Measurements from ENCODE around the gene TBKBP1. TPM values are rescaled to one million over a fixed set of nuclear protein-coding genes. Genes with fewer than 3 reads are reported as not detected.

Gene TBKBP1
- total RNA-seq, 1 donor from 2014 or later, result 3.0 TPM

DNA sequence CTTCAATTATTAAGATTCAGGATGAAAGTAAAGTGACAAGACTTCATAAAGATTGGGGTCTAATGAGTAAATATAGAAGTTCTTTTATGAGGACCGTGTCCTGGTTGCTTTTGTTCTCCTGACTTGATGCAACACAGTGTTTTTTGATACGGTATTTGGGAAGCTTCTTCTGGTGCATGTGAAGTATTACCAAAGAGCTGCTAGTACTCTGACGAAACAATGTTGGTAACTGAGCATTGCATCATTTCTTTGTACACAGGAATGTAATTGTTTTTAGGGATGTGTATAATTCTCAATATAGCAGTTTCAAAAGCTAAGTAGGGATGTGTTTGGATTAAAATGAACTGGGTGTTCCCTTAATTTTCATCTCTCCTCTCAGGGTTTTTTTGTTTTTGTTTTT is 28.3 kb upstream of the TBKBP1 start:
- Histone ChIP-seq H3K4me2 (no peak overlapping the region), H3K79me2 (ENCODE audit: low read depth) (peaks cover 51% of the 10 kb centered on the region), H3K36me3 (peaks cover 55% of the 10 kb centered on the region), H3K9me3 (ENCODE audit: low read depth) (no peaks in the 10 kb centered on the region), H3F3A (ENCODE audit: low read depth) (peaks cover 82% of the 10 kb centered on the region), H3K27ac (peak overlapping the region; percentile 36), H2AFZ (replicated peaks) (no peak overlapping the region), H3K9ac (no peak overlapping the region), H3K4me1 (peaks cover 15% of the 10 kb centered on the region), H3K4me3 (no peak overlapping the region), H4K20me1 (ENCODE audit: low read depth) (peaks cover 82% of the 10 kb centered on the region), H3K27me3 (no peaks in the 10 kb centered on the region)
- no peak overlapping the region for H3K27ac Mint-ChIP-seq
- DNase-seq (ENCODE audit: low spot score), result no peak
- no peaks in the 10 kb centered on the region for H3K9me3 Mint-ChIP-seq
- no peaks in the 10 kb centered on the region for H3K27me3 Mint-ChIP-seq (ENCODE audit: insufficient read depth, low read depth)
- H3K4me3 Mint-ChIP-seq, result no peak overlapping the region
- TF ChIP-seq, protein P1, sequence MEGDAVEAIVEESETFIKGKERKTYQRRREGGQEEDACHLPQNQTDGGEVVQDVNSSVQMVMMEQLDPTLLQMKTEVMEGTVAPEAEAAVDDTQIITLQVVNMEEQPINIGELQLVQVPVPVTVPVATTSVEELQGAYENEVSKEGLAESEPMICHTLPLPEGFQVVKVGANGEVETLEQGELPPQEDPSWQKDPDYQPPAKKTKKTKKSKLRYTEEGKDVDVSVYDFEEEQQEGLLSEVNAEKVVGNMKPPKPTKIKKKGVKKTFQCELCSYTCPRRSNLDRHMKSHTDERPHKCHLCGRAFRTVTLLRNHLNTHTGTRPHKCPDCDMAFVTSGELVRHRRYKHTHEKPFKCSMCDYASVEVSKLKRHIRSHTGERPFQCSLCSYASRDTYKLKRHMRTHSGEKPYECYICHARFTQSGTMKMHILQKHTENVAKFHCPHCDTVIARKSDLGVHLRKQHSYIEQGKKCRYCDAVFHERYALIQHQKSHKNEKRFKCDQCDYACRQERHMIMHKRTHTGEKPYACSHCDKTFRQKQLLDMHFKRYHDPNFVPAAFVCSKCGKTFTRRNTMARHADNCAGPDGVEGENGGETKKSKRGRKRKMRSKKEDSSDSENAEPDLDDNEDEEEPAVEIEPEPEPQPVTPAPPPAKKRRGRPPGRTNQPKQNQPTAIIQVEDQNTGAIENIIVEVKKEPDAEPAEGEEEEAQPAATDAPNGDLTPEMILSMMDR (IDR thresholded peaks at IDR 0.05), result no peak
- TF ChIP-seq EZH2 (IDR thresholded peaks at IDR 0.05) (no peak), EZH2phosphoT487 (IDR thresholded peaks at IDR 0.05) (no peak)
- peaks cover 33% of the 10 kb centered on the region for H3K36me3 Mint-ChIP-seq
- H3K4me1 Mint-ChIP-seq, result peaks cover 3% of the 10 kb centered on the region

DNA sequence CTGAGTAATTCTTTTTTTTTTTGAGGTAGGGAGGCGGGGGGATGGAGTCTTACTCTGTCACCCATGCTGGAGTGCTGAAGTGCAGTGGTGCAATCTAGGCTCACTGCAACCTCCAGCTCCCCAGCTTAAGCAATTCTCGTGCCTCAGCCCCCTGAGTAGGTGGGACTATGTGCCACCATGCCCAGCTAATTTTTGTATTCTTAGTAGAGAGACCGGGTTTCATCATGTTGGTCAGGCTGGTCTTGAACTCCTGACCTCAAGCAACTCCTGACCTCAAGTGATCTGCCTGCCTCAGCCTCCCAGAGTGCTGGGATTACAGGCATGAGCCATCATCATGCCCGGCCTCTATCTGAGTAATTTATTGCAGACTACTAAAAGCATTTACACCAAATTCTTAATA is 24.9 kb upstream of the TBKBP1 start:
- H2AFZ ChIP-seq (replicated peaks), result no peak overlapping the region
- Mint-ChIP-seq H3K4me3 (no peak overlapping the region), H3K36me3 (peaks cover 51% of the 10 kb centered on the region), H3K4me1 (peaks cover 3% of the 10 kb centered on the region), H3K27me3 (ENCODE audit: insufficient read depth, low read depth) (no peaks in the 10 kb centered on the region), H3K9me3 (no peaks in the 10 kb centered on the region), H3K27ac (no peak overlapping the region)
- H3K4me1 ChIP-seq, result peaks cover 13% of the 10 kb centered on the region
- H3K36me3 ChIP-seq, result peaks cover 78% of the 10 kb centered on the region
- no peak overlapping the region for H3K9ac ChIP-seq
- H3F3A ChIP-seq (ENCODE audit: low read depth), result peaks cover 79% of the 10 kb centered on the region
- H3K27ac ChIP-seq, result peak overlapping the region; percentile 22
- DNase-seq (ENCODE audit: low spot score), result no peak
- no peaks in the 10 kb centered on the region for H3K27me3 ChIP-seq
- H3K9me3 ChIP-seq (ENCODE audit: low read depth), result no peaks in the 10 kb centered on the region
- no peak for TF ChIP-seq EZH2 (IDR thresholded peaks at IDR 0.05)
- TF ChIP-seq, protein P1 (IDR thresholded peaks at IDR 0.05), result no peak
- no peak for TF ChIP-seq EZH2phosphoT487 (IDR thresholded peaks at IDR 0.05)
- peaks cover 59% of the 10 kb centered on the region for H4K20me1 ChIP-seq (ENCODE audit: low read depth)
- peaks cover 55% of the 10 kb centered on the region for H3K79me2 ChIP-seq (ENCODE audit: low read depth)
- no peak overlapping the region for H3K4me2 ChIP-seq
- no peak overlapping the region for H3K4me3 ChIP-seq

DNA sequence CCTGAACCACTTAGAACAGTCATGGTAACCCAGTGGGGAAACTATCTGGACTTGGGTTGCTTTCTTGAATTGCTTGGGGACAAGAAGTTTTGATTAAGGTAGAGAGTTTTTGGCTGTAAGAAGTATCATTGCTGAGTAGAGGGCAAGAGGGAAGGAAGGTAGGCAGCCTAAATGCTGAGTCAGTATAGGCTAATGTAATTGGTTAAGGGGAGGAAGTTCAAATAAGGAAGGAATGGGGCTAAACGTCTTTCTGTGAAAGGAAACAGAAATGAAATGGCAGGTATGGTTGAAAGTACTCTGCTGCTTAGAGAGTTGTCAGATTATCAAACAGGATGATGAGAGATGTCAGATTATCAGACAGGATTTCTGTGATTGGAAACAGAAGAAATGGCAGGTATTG is 23.9 kb upstream of the TBKBP1 start:
- peaks cover 59% of the 10 kb centered on the region for H4K20me1 ChIP-seq (ENCODE audit: low read depth)
- H3K4me3 ChIP-seq, result no peak overlapping the region
- no peaks in the 10 kb centered on the region for H3K9me3 ChIP-seq (ENCODE audit: low read depth)
- no peak overlapping the region for H2AFZ ChIP-seq (replicated peaks)
- Mint-ChIP-seq H3K4me1 (no peaks in the 10 kb centered on the region), H3K27me3 (ENCODE audit: insufficient read depth, low read depth) (no peaks in the 10 kb centered on the region), H3K4me3 (no peak overlapping the region), H3K27ac (no peak overlapping the region), H3K36me3 (peaks cover 58% of the 10 kb centered on the region), H3K9me3 (no peaks in the 10 kb centered on the region)
- H3F3A ChIP-seq (ENCODE audit: low read depth), result peaks cover 73% of the 10 kb centered on the region
- no peak overlapping the region for H3K9ac ChIP-seq
- peaks cover 76% of the 10 kb centered on the region for H3K36me3 ChIP-seq
- H3K79me2 ChIP-seq (ENCODE audit: low read depth), result peaks cover 47% of the 10 kb centered on the region
- no peak for DNase-seq (ENCODE audit: low spot score)
- TF ChIP-seq EZH2 (IDR thresholded peaks at IDR 0.05) (no peak), EZH2phosphoT487 (IDR thresholded peaks at IDR 0.05) (no peak)
- TF ChIP-seq, protein P1 (IDR thresholded peaks at IDR 0.05), result no peak
- no peak overlapping the region for H3K4me2 ChIP-seq
- no peaks in the 10 kb centered on the region for H3K27me3 ChIP-seq
- H3K27ac ChIP-seq, result no peak overlapping the region
- H3K4me1 ChIP-seq, result peaks cover 3% of the 10 kb centered on the region

Measured in neural progenitor cell (in vitro differentiated cells).